ENCODE results near the gene SOWAHD. TPM values are rescaled to one million over a fixed set of nuclear protein-coding genes. Genes with fewer than 3 reads are reported as not detected.
A peak's percentile ranks its signal among the peaks of the same experiment; 100 is the strongest.
"Not testable (repeated sequence)": the region's sequence is repeated elsewhere in the genome, so short reads cannot be mapped to it uniquely, and the experiment has no call there.

Gene SOWAHD
- total and polyA plus RNA-seq, 8 donors = 1.5 to 33.6 (median 1.8) TPM; not detected in 4

GRCh38 chrX:119745283-119745848 is 13.0 kb upstream of the SOWAHD start:
- DNase-seq = no peak
- intact Hi-C loops (cut with DNase I; ENCODE audit: low total_unique reads) = no loop called here
- H3K36me3 ChIP-seq = no peaks in the 10 kb centered on the region
- H3K27me3 ChIP-seq = no peaks in the 10 kb centered on the region
- no peak overlapping the region for H3K27ac ChIP-seq
- no peaks in the 10 kb centered on the region for H3K9me3 ChIP-seq
- TF ChIP-seq POLR2A (IDR thresholded peaks at IDR 0.05) = no peak
- TF ChIP-seq EP300 (IDR thresholded peaks at IDR 0.05) = no peak
- TF ChIP-seq CTCF (IDR thresholded peaks at IDR 0.05) = no peak
- no peak for TF ChIP-seq POLR2AphosphoS5 (IDR thresholded peaks at IDR 0.05)
- 50 to 64% (median 57%) methylated on average over 4 of the region's 4 CpGs for WGBS, 5 donors
- no peaks in the 10 kb centered on the region for H3K4me1 ChIP-seq
- H3K4me3 ChIP-seq = no peak overlapping the region

GRCh38 chrX:119750131-119750530 is 8.3 kb upstream of the SOWAHD start:
- H3K4me3 ChIP-seq; H3K9me3 ChIP-seq; H3K27ac ChIP-seq; H3K36me3 ChIP-seq; intact Hi-C loops (cut with DNase I; ENCODE audit: low total_unique reads); H3K27me3 ChIP-seq; H3K4me1 ChIP-seq; DNase-seq: not testable (repeated sequence)
- 54 to 77% (median 70%) methylated on average over 7 to 9 of the region's 9 CpGs for WGBS, 5 donors

GRCh38 chrX:119750751-119751150 is 7.6 kb upstream of the SOWAHD start:
- DNase-seq; H3K4me3 ChIP-seq; H3K4me1 ChIP-seq; H3K27ac ChIP-seq; intact Hi-C loops (cut with DNase I; ENCODE audit: low total_unique reads); H3K27me3 ChIP-seq; H3K36me3 ChIP-seq; H3K9me3 ChIP-seq: not testable (repeated sequence)
- WGBS, 5 donors = 80 to 97% (median 97%) methylated on average over 2 to 17 of the region's 27 CpGs

- no peaks in the 10 kb centered on the region for H3K9me3 ChIP-seq
- peaks cover 0 to 19% (median 14%) of the 10 kb centered on the region in 4 donors for H3K4me1 ChIP-seq
- no peak for DNase-seq
- TF ChIP-seq POLR2A (IDR thresholded peaks at IDR 0.05) = no peak
- TF ChIP-seq POLR2AphosphoS5 (IDR thresholded peaks at IDR 0.05) = no peak
- TF ChIP-seq CTCF (IDR thresholded peaks at IDR 0.05) = no peak
- no peak for TF ChIP-seq EP300 (IDR thresholded peaks at IDR 0.05)
- H3K27me3 ChIP-seq = no peaks in the 10 kb centered on the region
- H3K27ac ChIP-seq = no peak overlapping the region
- H3K36me3 ChIP-seq = no peaks in the 10 kb centered on the region
- no peak overlapping the region for H3K4me3 ChIP-seq
- intact Hi-C loops (cut with DNase I; ENCODE audit: low total_unique reads) = no loop called here
- 84 to 96% (median 88%) methylated on average over 3 of the region's 3 CpGs for WGBS, 5 donors
These were observed 5.4 kb upstream of the SOWAHD start for GRCh38 chrX:119753001-119753400.

- H3K36me3 ChIP-seq = no peaks in the 10 kb centered on the region
- no peak for TF ChIP-seq POLR2AphosphoS5 (IDR thresholded peaks at IDR 0.05)
- TF ChIP-seq CTCF (IDR thresholded peaks at IDR 0.05) = peak in 1 of 7 experiments; percentile 19
- DNase-seq = peak in 1 of 2 donors; percentile 69
- H3K9me3 ChIP-seq = no peaks in the 10 kb centered on the region
- peaks cover 0 to 1% (median 0%) of the 10 kb centered on the region in 3 donors for H3K27me3 ChIP-seq
- H3K27ac ChIP-seq = no peak overlapping the region
- H3K4me1 ChIP-seq = peaks cover 0 to 26% (median 22%) of the 10 kb centered on the region in 4 donors
- no peak overlapping the region for H3K4me3 ChIP-seq
- intact Hi-C loops (cut with DNase I; ENCODE audit: low total_unique reads) = no loop called here
- WGBS, 5 donors = 51 to 68% (median 55%) methylated on average over 6 to 8 of the region's 8 CpGs
These were observed 4.6 kb upstream of the SOWAHD start for GRCh38 chrX:119753639-119754257.
